Lower leg skin (tissue), 4 donors: Measurements from ENCODE around the gene CNOT1. TPM values are rescaled to one million over a fixed set of nuclear protein-coding genes. Genes with fewer than 3 reads are reported as not detected.
A peak's percentile ranks its signal among the peaks of the same experiment; 100 is the strongest.

Source experiments
- DNase-seq, 2 donors: peaks; one replicate each; pipeline ENCODE4 v3.0.0-alpha.2; 2019; ENCODE audit warnings: low spot score in 2 of 2
- H3K4me3 ChIP-seq: fragments of 200-600 bp; sonication (generic); 2 replicates; pipeline ENCODE4 v1.5.1; 2017; ENCODE audit warnings: mild to moderate bottlenecking, low read depth; ENCODE audit not compliant: poor library complexity, severe bottlenecking
- CTCF ChIP-seq, 3 donors: fragments of 450-650 bp; IDR thresholded peaks; one replicate each; pipeline ENCODE4 v1.5.1; 2016; ENCODE audit warnings: antibody characterized with exemption in 3 of 3, mild to moderate bottlenecking in 3 of 3, moderate library complexity in 2 of 3
- POLR2A ChIP-seq, 2 donors: fragments of 450-650 bp; IDR thresholded peaks; one replicate each; pipeline ENCODE4 v1.6.1; 2016 to 2017; ENCODE audit warnings: antibody characterized with exemption in 2 of 2, mild to moderate bottlenecking in 1 of 2, moderate library complexity in 1 of 2
- WGBS, 2 donors: methylation state at CpG; one replicate each; pipeline ENCODE4 v1.1.5; 2018; 5-methylcytosine and 5-hydroxymethylcytosine counted together
- intact Hi-C: fragments of 100-400 bp; cut with DNase I; formaldehyde crosslinking; loops from one replicate; pipeline ENCODE4 v1.15.0; 2023; ENCODE audit warnings: low total_unique reads
- total RNA-seq, 4 donors: library from RNA; depleted of rRNA; stranded (reverse); fragments of >200 nt; gene quantifications; one replicate each; pipeline ENCODE4 v1.1.0, GENCODE V29; 2016

Gene CNOT1
- total RNA-seq, 4 donors from 2014 or later, result 80.1 to 118 (median 102) TPM

GRCh38 chr16:58490065-58490464 is 139.6 kb downstream of the CNOT1 start:
- WGBS, 2 donors, result 88 to 97% methylated on average over 4 of the region's 4 CpGs
- TF ChIP-seq POLR2A (IDR thresholded peaks at IDR 0.05) (no peak), CTCF (IDR thresholded peaks at IDR 0.05) (no peak)
- DNase-seq, result no peak
- no peak overlapping the region for H3K4me3 ChIP-seq
- intact Hi-C loops, result no loop called here

- TF ChIP-seq CTCF (IDR thresholded peaks at IDR 0.05), result no peak
- no peak for TF ChIP-seq POLR2A (IDR thresholded peaks at IDR 0.05)
- WGBS, 2 donors, result 65 to 75% methylated on average over 3 of the region's 3 CpGs
- no peak for DNase-seq
- intact Hi-C loops, result loop anchor here (5.0 kb wide), 1 partner anchor 141 kb away; no protein-coding TSS in a partner anchor
- no peak overlapping the region for H3K4me3 ChIP-seq
These were observed 141.1 kb downstream of the CNOT1 start for GRCh38 chr16:58488531-58488930.

- WGBS, 2 donors, result 16 to 26% methylated on average over 30 to 41 of the region's 43 CpGs
- intact Hi-C loops, result loop anchor here (5.0 kb wide), 1 partner anchor 140 kb away; no protein-coding TSS in a partner anchor
- no peak for TF ChIP-seq POLR2A (IDR thresholded peaks at IDR 0.05)
- peak in 1 of 3 donors; percentile 74 for TF ChIP-seq CTCF (IDR thresholded peaks at IDR 0.05)
- no peak overlapping the region for H3K4me3 ChIP-seq
- DNase-seq, result peak; percentile 63 to 95
These were observed 141.9 kb downstream of the CNOT1 start for GRCh38 chr16:58487566-58488351.

GRCh38 chr16:58485184-58485887 is 144.3 kb downstream of the CNOT1 start:
- WGBS, 2 donors, result 64 to 75% methylated on average over 11 of the region's 11 CpGs
- no peak for DNase-seq
- intact Hi-C loops, result loop anchor here (5.0 kb wide), 1 partner anchor 138 kb away; no protein-coding TSS in a partner anchor
- TF ChIP-seq CTCF (IDR thresholded peaks at IDR 0.05) (no peak), POLR2A (IDR thresholded peaks at IDR 0.05) (no peak)
- H3K4me3 ChIP-seq, result no peak overlapping the region

- H3K4me3 ChIP-seq, result no peak overlapping the region
- 85 to 90% methylated on average over 8 of the region's 8 CpGs for WGBS, 2 donors
- no peak for DNase-seq
- TF ChIP-seq POLR2A (IDR thresholded peaks at IDR 0.05), result no peak
- no peak for TF ChIP-seq CTCF (IDR thresholded peaks at IDR 0.05)
- intact Hi-C loops, result no loop called here
These were observed 147.7 kb downstream of the CNOT1 start for GRCh38 chr16:58481931-58482330.
